Islet of Langerhans (tissue), 1 donor: ENCODE measurements around the gene LSM4.

ENCODE experiments used
- FAIRE-seq: peaks from one replicate; lab custom pipeline; 2011; peaks lifted over from hg19 to GRCh38; lab: Jason Lieb, UNC

The LSM4 gene

DNA sequence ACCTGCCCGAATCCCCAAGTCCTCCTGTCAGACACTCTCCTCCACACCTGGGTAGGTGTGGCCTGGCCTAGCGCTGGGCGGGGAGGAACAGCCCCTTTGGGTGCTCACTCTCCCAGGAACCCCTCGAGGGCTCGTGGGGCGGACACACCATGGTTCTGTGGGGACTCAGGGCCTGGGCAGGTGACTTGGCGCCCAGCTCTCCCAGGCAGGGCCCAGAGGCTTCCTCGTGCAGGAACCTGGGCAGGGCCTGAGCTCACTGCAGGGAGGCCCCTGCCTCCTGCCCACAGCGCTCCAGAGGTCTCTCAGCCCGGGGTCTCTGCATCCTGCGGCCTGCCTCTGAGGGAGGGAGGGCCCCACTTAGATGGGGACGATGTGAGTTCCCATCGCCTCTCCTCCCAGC lies 11.9 kb downstream of the LSM4 start:
- FAIRE-seq: no peak

DNA sequence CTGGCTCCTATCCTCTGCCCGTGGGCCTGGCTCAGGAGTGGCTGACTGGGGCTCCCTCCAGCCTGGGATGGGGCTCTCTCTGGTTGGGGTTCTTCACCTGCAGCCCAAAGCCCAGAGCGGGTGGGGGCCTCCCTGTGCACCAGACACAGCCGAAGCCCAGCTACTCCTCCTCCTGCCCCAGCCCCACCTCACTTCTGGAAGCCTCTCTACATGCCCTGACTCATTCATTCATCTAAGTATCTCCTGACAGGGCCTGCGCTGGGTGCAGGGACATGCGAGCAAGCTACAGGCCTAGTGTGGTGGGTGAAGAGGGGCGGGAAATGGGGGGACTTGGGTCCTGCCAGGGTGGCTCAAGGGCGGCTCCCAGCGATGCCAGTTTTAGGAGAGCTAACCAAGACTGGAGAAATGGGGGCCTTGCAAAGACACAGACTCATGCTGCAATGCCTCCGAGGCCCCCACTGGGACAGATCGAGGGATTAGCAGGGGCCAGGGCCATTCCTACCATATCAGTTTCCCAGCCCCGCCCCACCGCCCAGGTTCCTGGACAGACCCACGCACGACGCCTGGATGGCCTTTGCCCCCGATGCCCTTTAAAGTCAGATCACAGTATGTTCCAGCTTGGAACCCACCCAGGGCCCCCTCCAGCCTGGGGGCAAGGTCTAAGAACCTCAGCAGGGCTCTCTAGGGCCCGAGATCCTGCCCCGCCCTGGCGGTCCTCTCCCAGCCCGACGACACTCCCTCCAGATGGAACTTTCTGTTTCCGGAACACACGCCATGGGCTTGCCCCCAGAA lies 12.6 kb downstream of the LSM4 start:
- no peak for FAIRE-seq

DNA sequence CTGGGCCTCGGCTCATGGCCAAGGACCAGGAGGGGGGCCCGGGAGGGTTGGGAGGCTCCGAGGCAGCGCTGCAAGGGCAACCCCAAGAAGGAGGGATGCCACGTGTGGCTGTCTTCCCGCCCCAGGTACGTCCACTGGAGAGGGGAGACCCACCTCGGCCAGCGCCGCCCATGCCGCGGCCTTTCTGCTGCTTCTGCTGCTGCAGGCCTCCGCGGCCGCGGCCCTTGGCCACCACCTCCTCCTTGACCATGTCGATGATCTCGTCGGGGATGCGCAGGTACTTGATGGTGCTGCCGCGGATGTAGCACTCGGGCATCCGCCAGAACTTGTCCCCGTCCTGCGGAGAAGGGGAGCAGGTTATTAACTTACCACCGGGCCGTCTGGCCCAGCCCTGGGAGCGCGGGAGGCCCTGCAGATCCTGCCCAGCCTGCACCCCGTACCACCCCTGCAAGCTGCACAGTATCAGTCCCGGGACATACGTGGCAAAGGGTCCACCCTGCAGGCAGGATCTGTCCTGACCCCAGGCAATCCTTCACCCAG lies 13.3 kb downstream of the LSM4 start:
- no peak for FAIRE-seq

DNA sequence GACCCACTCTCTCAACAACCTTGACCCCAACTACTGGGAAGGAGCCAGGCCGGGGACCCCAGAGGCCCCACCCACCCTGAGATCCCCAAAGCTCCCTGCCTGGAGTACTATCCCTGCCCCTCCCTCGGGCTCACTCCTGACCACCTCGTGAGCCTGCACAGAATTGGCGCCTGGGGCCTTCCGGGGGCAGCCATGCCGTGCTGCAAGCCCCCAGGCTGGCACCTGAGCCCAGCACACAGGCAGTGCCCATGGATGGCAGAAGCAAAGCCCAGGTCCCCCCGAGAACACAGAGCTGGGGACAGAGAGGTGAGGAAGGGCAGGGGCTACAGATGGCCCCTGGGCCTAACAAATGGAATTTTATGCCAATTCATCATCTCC lies 13.9 kb downstream of the LSM4 start:
- FAIRE-seq: no peak

DNA sequence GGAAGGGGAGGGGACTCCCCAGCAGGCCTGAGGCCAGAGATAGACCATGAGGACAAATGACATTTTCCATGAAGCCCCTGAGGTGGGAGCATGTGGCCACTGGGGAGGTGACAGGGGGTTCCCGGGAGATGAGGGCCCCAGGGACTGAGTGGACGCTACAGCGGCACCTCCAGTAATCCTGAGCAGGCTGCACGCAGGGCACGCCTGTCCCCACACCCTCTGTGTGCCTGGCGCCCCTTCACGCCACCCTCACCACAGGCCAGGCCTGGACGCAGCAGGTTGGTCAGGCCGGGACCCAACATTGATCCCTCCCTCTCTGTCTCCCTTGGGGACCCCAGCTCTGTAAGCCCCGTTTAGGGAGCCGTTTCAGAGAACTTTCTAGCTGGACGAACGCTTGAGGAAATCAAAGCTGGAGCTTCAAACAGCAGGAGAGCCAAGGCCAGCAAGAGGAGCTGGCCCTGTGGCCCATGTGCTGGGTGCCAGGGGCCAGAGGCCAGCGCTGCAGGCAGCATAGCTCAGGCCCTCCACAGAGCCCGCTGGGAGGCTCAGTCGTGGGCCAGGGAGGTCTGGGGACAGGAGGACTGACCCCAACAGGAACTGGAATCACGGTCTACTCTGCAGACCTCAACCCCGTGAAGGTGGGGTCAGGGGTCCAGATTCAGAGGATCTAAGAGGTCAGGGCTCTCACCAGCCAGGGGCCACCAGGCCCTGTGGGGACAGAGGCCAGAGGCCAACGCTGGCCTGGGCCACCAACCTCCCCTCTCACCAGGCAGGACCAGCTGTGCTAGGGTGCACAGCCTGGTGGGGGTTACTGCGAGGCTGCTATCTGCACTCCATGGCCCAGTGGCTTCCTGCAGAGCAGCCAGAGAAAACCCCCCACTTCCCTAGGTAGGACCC lies 14.6 kb downstream of the LSM4 start:
- FAIRE-seq: no peak

DNA sequence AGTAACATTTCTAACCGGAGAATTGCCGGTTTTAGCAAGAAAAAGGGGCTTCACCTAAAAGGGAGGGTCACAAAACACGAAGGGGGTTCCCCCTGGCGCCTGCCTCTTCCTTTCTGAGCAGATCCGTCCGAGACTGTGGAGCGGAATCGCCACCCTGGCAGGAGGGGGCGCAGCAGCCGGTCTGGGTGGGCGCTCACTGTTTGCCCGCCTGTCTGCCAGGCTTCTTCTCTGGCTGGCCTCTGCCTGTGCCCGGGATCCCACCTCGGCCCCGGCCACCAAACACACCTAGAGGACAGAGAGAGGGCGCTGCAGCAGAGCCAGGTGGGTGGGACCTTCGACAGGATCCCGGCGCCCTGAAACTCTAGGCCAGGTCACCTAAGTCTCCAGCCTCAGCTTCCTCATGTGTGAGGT lies 15.6 kb downstream of the LSM4 start:
- no peak for FAIRE-seq

DNA sequence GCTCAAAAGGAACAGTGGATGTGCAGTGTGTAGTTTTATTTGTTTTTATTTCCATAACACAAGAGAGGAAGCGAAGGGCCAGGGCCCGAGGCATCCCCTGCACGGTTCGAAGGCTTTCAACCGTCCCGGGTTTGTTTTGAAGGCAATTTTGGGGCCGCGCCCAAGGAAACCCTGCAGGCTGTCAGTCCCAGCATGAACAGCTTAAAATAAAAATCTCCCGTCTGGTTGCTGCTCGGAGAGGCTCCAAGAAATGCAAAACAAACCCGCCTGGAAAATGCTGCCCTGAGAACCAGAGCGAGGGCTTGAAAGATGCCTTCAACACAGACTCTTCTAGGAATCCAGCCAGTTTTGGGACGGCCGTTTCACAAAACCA lies 16.0 kb downstream of the LSM4 start:
- no peak for FAIRE-seq

DNA sequence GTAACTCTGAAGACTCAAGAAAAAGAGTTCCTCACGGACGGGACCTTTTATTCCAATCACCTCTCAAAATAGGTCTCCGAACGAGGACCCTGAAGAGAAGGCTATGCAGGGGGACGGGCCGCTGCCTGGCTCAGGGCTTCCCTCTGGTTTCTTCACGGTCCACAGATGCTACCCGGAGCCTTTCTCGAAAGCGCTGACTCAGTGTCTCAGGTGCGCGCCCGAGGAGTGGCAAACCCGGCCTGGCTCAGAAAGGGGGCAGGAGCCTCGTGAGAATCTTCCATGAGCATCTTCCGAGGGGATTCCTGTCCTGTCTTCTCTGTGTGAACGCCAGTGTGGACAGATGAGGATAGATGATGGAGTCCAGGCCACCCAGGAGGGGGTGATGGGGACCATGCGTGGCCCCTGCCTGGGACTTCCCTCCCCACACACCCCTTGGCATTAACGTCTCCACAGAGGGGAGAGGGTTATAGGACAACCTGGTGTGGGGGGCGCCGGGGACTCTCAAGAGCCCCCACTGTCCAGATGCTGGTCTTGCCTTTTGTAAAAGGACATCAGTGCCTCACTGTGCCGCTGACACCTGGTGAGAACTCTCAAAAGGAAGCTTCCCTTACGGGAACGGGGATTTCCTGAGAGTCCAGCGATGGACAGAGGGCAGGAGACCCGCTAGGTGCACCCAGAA lies 16.5 kb downstream of the LSM4 start:
- FAIRE-seq: no peak

DNA sequence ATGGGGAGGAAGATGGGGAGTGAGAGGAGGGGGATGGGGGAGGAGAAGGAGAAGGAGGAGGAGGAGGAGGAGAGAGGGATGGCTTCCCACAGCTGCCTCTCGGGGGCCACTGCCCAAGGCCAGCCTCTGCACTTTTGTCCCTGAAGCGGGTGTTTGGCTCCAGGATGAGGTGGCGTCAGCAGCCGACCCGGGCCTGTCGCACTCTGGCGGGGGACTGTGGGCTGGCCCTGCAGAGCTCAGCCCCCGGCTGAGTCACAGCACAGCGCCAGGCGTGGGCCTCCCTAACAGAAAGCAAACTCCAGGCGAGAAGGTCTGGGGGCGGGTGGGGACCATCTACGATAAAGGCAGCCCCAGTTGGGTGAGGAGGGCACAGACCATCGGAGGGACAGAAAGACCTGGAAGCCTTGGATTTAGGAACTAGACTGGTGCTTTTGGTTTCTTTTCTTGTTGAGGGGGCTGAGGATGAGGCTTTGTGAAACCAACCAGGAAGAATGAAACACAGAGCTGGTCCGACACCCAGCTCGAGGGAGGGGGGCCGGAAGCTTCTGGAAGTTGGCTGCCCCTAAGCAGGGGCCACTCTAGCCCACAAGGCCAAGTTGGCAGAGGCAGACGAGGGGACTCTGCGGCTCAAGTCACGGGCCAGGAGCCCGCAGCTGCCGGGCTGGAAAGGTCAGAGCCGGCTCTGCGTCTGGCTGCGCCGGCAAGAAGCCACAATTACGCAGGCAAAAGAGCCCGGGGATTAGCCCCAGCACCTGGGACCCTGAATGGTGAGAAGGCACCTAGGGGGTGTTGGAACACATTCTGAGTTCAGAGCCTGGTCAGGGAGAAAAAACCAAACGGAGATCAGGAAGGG lies 18.2 kb downstream of the LSM4 start:
- no peak for FAIRE-seq

DNA sequence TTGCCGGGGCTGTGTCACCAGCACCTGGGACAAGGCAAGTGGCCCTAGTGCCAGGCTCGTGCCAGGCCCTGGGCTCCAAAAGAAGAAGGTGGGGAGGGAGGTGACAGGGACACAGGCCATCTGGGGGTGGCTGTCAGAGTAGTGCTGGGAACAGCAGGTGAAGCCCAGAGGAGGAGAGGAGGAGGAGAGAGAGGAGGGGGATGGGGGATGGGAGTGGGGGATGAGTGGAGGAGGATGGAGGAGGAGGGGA lies 18.7 kb downstream of the LSM4 start:
- no peak for FAIRE-seq

DNA sequence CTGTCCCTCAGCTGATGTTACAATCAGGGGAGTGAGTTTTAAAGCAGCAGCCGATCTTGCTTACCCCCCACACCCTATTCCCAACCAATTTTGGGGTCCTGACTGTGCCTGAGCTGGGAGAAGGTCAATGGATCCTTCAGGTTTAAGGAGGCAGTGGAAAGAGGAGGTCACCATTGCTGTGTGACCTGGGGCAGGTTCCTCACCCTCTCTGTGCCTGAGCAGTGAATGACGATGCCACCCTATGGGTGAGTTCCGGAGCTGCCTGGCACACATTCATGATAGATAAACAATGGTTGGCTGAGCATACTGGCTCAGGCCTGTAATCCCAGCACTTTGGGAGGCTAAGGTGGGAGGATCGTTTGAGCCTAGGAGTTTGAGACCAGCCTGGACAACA lies 21.2 kb downstream of the LSM4 start:
- no peak for FAIRE-seq

DNA sequence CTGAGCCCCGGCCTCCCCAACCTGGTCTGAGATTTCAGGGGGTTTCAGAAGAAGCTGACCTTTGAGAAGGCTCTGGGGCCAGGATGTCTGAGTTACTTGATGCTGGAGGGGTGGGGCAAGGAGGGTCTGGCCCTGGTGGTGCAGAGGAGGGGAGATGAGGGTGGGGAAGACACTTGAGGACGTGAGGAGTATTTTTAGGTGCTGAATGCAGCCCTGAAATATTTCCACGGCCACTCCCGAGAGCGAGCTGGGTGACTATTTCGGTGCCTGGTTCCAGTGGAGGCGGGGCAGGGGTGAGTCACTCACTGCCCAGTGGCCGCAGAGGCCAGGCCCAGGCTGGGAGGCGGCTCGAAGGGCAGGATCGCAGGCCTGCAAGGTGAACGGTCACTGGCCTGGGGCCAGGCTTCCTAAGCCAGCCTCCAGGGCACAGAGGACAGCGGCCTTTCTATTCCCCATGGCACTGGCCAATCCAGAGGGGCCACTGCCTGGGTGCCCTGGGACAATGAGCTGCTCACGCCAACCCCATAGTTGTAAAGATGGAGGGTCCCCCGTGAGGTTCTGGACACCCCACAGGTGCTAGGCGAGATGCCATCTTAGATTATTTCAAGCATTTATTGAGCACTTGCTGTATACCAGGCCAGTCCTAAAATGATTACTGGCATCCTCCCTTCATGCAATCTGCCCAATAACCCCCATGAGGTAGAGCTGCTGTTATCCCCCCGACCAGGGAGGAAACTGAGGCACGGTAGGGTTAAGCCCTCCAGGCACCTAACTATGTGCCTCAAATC lies 21.8 kb downstream of the LSM4 start:
- no peak for FAIRE-seq

DNA sequence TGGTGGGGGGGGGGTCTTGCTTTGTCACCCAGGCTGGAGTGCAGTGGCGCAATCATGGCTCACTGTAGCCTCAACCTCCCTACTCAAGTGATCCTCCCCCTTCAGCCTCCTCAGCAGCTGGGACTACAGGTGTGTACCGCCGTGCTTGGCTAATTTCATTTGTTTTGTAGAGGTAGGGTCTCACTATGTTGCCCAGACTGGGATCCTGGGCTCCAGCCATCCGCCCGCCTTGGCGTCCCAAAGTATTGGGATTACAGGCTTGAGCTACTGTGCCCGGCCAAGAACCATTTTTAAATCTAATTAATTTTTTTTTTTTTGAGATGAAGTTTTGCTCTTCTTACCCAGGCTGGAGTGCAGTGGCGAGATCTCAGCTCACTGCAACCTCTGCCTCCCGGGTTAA lies 23.2 kb downstream of the LSM4 start:
- no peak for FAIRE-seq

DNA sequence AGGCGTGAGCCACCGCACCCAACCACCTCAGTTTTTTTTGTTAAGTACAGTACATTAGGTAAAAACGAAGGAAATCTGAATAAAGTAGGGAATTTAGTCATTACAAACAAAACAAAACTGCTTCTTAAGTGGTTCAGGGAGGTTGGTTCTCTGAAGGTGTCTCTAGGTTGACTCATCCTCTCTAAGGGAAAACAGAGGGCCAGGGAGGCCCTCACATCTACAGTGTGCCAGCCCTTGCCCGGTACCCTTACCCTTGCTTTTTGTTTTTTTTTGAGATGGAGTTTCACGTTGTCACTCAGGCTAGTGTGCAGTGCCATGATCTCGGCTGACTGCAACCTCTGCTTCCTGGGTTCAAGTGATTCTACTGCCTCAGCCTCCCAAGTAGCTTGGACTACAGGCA lies 24.3 kb downstream of the LSM4 start:
- FAIRE-seq: no peak

DNA sequence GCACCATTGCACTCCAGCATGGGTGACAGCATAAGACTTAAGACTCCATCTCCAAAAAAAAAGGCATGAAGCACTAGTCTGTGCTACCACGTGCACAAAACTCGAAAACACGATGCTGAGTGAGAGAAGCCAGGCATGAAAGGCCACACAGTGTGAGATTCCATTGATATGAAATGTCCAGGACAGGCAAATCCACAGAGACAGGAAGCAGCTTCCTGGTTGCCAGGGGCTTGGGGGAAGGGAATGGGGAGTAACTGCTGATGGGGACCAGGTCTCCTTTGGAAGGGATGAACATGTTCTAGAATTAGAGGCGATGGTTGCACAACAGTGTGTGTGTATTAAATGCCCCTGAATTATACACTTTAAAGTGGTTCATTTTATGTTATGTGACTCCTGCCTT lies 25.6 kb downstream of the LSM4 start:
- FAIRE-seq: no peak

DNA sequence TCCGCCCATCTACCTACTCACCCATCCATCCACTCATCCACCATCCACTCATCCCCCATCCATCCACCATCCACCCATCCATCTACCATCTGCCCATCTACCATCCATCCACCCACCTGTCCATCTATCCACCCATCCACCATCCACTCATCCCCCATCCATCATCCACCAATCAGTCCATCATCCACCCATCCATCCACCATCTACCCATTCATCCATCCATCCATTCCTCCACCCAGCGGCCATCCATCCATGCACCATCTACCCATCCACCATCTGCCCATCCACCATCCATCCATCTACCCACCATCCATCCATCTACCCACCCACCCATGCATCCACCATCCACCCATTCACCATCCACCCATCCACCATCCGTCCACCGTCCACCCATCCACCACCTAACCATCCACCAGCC lies 27.8 kb downstream of the LSM4 start:
- FAIRE-seq: no peak

DNA sequence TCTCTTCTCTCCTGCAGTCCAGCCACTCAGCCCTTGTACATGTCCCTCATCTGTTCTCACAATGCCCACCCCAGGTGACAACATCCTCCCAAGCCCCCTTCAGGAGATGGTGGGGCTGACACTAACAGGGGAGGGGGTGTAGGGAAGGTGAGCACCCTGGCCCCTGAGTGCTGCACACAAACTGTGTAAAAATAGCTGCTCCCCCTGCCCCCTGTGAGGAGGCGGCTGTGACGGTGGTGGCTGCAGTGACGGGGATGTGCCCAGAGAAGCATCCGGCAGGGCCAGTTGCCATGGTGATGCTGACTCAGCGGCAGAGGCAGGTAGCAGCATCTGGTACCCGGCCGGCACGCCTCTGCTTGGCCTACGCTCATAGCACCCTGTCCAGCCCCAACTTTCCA lies 28.4 kb downstream of the LSM4 start:
- FAIRE-seq: no peak

DNA sequence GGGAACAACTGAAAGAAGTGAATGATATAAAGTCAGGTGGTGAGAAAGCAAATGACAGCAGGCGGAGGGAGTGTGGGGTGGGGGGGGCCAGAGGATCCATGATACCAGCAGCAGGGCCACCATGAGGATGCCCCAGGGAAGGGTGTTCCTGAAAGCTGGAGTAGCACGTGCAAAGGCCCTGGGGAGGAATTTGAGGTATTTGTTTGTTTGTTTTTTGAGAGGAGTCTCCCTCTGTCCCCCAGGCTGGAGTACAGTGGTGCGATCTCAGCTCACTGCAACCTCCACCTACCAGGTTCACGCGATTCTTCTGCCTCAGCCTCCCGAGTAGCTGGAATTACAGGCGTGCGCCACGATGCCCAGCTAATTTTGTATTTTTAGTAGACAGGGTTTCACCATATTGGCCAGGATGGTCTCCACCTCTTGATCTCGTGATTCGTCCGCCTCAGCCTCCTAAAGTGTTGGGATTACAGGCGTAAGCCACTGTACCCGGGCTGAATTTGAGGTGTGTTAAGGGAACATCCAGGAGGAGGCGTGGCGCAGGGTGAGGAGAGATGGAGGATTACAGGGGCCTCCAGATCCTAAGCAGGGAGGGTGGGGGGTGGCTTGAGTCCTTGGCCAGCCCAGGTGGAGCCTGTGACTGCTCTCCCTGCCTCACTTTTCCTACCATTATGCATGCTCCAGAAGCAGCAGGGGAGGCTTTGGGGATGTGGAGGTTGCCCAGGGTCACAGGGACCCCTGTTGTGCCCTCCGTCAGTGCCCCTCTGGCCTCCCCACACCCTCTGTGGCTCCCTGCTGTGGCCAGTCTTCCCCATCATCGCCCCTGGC lies 29.0 kb downstream of the LSM4 start:
- no peak for FAIRE-seq

DNA sequence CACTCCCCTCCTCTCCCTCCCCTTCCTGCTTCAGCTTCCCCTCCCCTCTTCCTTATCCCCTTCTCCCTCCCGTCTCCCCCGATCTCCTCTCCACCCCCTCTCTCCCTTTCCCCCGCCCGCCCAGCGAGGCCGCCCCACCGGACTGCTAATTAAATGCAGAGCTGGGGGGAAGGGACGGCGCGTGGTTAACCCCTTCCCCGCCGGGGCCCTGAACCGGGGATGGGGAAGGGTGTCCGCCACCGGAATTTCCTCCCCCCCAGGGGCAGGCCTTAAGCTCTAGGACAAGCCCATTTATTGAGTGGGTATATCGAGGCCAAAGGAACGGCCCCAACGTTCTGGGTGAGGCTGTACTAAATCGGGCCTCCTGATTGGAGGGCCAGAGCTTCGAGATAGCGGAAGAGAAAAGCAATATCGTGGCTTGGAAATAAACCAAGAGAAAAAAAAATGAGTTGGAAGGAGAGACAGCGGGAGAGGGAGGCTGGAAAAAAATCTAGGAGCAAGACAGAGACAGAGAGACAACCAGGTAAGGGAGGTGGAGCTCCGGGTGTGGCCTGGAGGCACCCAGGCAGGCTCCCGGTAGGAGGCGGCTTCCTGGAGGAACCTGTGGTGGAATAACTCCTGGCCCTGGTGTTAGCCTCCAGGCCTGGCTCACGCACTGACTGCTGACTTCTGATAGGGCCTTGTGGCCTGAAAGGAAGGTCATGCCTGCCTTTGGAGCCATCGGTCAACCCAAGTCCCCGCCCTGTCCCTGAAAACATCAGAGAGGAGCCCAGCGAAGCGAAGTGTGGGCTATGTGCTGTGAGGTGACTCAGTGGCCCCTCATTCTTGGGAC lies 29.9 kb downstream of the LSM4 start:
- no peak for FAIRE-seq

DNA sequence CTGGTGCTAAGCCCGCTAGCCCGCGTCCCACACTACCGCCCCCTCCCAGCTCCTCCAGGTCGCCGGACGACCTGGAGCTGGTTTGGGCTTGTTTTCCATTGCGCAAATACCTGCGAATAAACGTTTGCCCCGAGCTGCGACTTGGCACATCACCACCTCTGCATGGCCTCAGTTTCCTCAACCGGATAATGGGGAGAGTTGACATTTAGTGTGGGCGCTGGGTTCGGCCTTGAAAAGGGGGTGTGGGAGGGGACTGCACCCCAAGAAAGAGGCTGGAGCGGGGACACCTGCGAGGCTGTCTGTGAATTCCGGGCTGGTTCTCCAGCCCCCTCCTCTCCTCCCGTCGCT lies 30.4 kb downstream of the LSM4 start:
- no peak for FAIRE-seq
